ENCODE measurements around the gene PROX1.

PROX1 gene

GRCh38 chr1:213993929-213994328 lies 6.2 kb downstream of the PROX1 start:
- DNase-seq (ENCODE audit: low spot score) = no peak
- no peak for TF ChIP-seq CTCF (IDR thresholded peaks at IDR 0.05)
- Histone ChIP-seq H3K27ac (no peak overlapping the region), H3K4me3 (no peak overlapping the region)

- TF ChIP-seq CTCF (IDR thresholded peaks at IDR 0.05) = no peak
- no peak for DNase-seq (ENCODE audit: low spot score)
- no peak overlapping the region for H3K27ac ChIP-seq
- H3K4me3 ChIP-seq = no peak overlapping the region
Observed at GRCh38 chr1:213994888-213995287, 7.1 kb downstream of the PROX1 start.

DNA sequence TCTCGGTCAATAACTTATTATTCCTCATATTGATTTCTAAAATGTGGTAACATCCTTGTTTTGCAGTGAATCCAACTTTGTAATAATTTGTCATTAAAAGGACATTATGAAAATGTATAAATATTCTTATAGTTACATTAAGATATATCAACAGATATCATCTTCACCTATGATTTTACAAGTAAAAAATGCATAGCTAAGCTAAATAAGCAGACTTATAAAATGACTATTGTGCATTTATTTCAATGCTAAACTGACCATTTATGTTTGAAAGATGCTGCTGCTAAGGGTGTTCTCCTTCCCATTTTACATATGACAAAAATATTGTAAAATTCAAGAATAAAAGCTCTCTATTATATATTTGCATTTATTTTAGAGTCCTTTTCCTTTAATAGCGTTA lies 7.8 kb downstream of the PROX1 start:
- TF ChIP-seq CTCF (IDR thresholded peaks at IDR 0.05) = no peak
- Histone ChIP-seq H3K4me3 (no peak overlapping the region), H3K27ac (no peak overlapping the region)
- no peak for DNase-seq (ENCODE audit: low spot score)

- no peak for DNase-seq (ENCODE audit: low spot score)
- Histone ChIP-seq H3K27ac (no peak overlapping the region), H3K4me3 (no peak overlapping the region)
- TF ChIP-seq CTCF (IDR thresholded peaks at IDR 0.05) = no peak
Observed at GRCh38 chr1:213996320-213997037, 8.7 kb downstream of the PROX1 start.

GRCh38 chr1:213997038-213997771 lies 9.4 kb downstream of the PROX1 start:
- no peak for TF ChIP-seq CTCF (IDR thresholded peaks at IDR 0.05)
- no peak for DNase-seq (ENCODE audit: low spot score)
- Histone ChIP-seq H3K27ac (no peak overlapping the region), H3K4me3 (no peak overlapping the region)

GRCh38 chr1:213997772-213998107 lies 10.0 kb downstream of the PROX1 start:
- H3K4me3 ChIP-seq = no peak overlapping the region
- TF ChIP-seq CTCF (IDR thresholded peaks at IDR 0.05) = no peak
- no peak overlapping the region for H3K27ac ChIP-seq
- DNase-seq (ENCODE audit: low spot score) = no peak

GRCh38 chr1:213998785-213999184 lies 11.0 kb downstream of the PROX1 start:
- H3K4me3 ChIP-seq = no peak overlapping the region
- TF ChIP-seq CTCF (IDR thresholded peaks at IDR 0.05) = no peak
- no peak for DNase-seq (ENCODE audit: low spot score)
- H3K27ac ChIP-seq = no peak overlapping the region
